Left ventricle myocardium inferior (tissue), 1 donor: ENCODE data around the gene PIK3C2B. TPM values are rescaled to one million over a fixed set of nuclear protein-coding genes. Genes with fewer than 3 reads are reported as not detected.

Source experiments
- DNase-seq: peaks from one replicate; pipeline ENCODE4 v3.0.0-alpha.2; 2020
- H3K27ac ChIP-seq: fragments of 200-600 bp; replicated peaks from 2 replicates; pipeline ENCODE4 v1.8.0; 2021
- H3K27me3 ChIP-seq: fragments of 200-600 bp; 2 replicates; pipeline ENCODE4 v1.8.0; 2021; ENCODE audit warnings: low read depth
- H3K36me3 ChIP-seq: fragments of 200-600 bp; 2 replicates; pipeline ENCODE4 v1.8.0; 2021
- H3K4me1 ChIP-seq: fragments of 200-600 bp; 2 replicates; pipeline ENCODE4 v1.8.0; 2021
- H3K4me3 ChIP-seq: fragments of 200-600 bp; 2 replicates; pipeline ENCODE4 v1.8.0; 2021; ENCODE audit warnings: mild to moderate bottlenecking, moderate library complexity
- H3K9me3 ChIP-seq: fragments of 200-600 bp; replicated peaks from 2 replicates; pipeline ENCODE4 v1.8.0; 2021
- CTCF ChIP-seq: fragments of 200-600 bp; IDR thresholded peaks from 2 replicates; pipeline ENCODE4 v1.8.0; 2021; ENCODE audit warnings: antibody characterized with exemption, mild to moderate bottlenecking, borderline replicate concordance
- intact Hi-C: fragments of 100-400 bp; cut with micrococcal nuclease; formaldehyde crosslinking; loops from one replicate; pipeline ENCODE4 v1.11.0; 2022
- total RNA-seq: library from RNA; stranded (reverse); fragmentation: NEBNext Ultra II Directional; extraction: Animal tissue kit (Norgen Biotek cat#: 25700); gene quantifications from one replicate; pipeline ENCODE4 v1.2.1, GENCODE V29; 2021
- donor health status: DM: no; HTN: yes; CAD: no; lungs with severe emphysema.

Gene PIK3C2B
- total RNA-seq, 1 donor from 2014 or later = 18.5 TPM

- no peak for TF ChIP-seq CTCF
- Histone ChIP-seq H3K4me1 (peaks cover 90% of the 10 kb centered on the region), H3K9me3 (no peaks in the 10 kb centered on the region), H3K36me3 (peaks cover 64% of the 10 kb centered on the region), H3K27me3 (no peaks in the 10 kb centered on the region), H3K4me3 (peak overlapping the region; percentile 57), H3K27ac (peak overlapping the region; percentile 92)
- intact Hi-C loops = loop anchor here (5.0 kb wide), 1 partner anchor 53 kb away; no protein-coding TSS in a partner anchor
- no peak for DNase-seq
Measured at GRCh38 chr1:204448991-204449677, 45.5 kb downstream of the PIK3C2B start.

- H3K36me3 ChIP-seq = peaks cover 64% of the 10 kb centered on the region
- intact Hi-C loops = loop anchor here (5.0 kb wide), 1 partner anchor 54 kb away; no protein-coding TSS in a partner anchor
- no peak for DNase-seq
- H3K4me3 ChIP-seq = no peak overlapping the region
- no peak for TF ChIP-seq CTCF
- peaks cover 90% of the 10 kb centered on the region for H3K4me1 ChIP-seq
- H3K9me3 ChIP-seq = no peaks in the 10 kb centered on the region
- no peaks in the 10 kb centered on the region for H3K27me3 ChIP-seq
- peak overlapping the region; percentile 92 for H3K27ac ChIP-seq
Measured at GRCh38 chr1:204448344-204448964, 46.2 kb downstream of the PIK3C2B start.

GRCh38 chr1:204447736-204448135 lies 46.9 kb downstream of the PIK3C2B start:
- H3K27ac ChIP-seq = no peak overlapping the region
- no peak for DNase-seq
- peaks cover 64% of the 10 kb centered on the region for H3K36me3 ChIP-seq
- TF ChIP-seq CTCF = no peak
- H3K9me3 ChIP-seq = no peaks in the 10 kb centered on the region
- H3K27me3 ChIP-seq = no peaks in the 10 kb centered on the region
- intact Hi-C loops = loop anchor here (5.0 kb wide), 1 partner anchor 55 kb away; no protein-coding TSS in a partner anchor
- peaks cover 90% of the 10 kb centered on the region for H3K4me1 ChIP-seq
- H3K4me3 ChIP-seq = no peak overlapping the region

- Histone ChIP-seq H3K9me3 (no peaks in the 10 kb centered on the region), H3K4me1 (peaks cover 90% of the 10 kb centered on the region), H3K27ac (peak overlapping the region; percentile 69), H3K36me3 (peaks cover 68% of the 10 kb centered on the region), H3K27me3 (no peaks in the 10 kb centered on the region), H3K4me3 (no peak overlapping the region)
- TF ChIP-seq CTCF = no peak
- DNase-seq = no peak
- intact Hi-C loops = loop anchor here (5.0 kb wide), 1 partner anchor 55 kb away; no protein-coding TSS in a partner anchor
Measured at GRCh38 chr1:204447190-204447589, 47.4 kb downstream of the PIK3C2B start.

GRCh38 chr1:204446413-204447111 lies 48.0 kb downstream of the PIK3C2B start:
- peak overlapping the region; percentile 8 for H3K4me3 ChIP-seq
- peak; percentile 80 for TF ChIP-seq CTCF
- peaks cover 74% of the 10 kb centered on the region for H3K36me3 ChIP-seq
- intact Hi-C loops = loop anchor here (5.0 kb wide), 1 partner anchor 56 kb away; no protein-coding TSS in a partner anchor
- H3K9me3 ChIP-seq = no peaks in the 10 kb centered on the region
- H3K27ac ChIP-seq = peak overlapping the region; percentile 69
- no peaks in the 10 kb centered on the region for H3K27me3 ChIP-seq
- peak; percentile 78 for DNase-seq
- H3K4me1 ChIP-seq = peaks cover 90% of the 10 kb centered on the region
